Parathyroid adenoma (tissue), 2 donors: Measurements from ENCODE around the gene RNF175.
A peak's percentile ranks its signal among the peaks of the same experiment; 100 is the strongest.

Source experiments
- H2AFZ ChIP-seq: fragments of 300-600 bp; sonication (generic); one replicate; pipeline ENCODE4 v1.7.0; 2017; ENCODE audit warnings: antibody characterized with exemption, mild to moderate bottlenecking
- H3K27ac ChIP-seq: fragments of 300-600 bp; sonication (generic); one replicate; pipeline ENCODE4 v1.7.0; 2017
- H3K27me3 ChIP-seq: fragments of 300-600 bp; sonication (generic); one replicate; pipeline ENCODE4 v1.7.0; 2017; ENCODE audit warnings: low read length; ENCODE audit not compliant: control insufficient read depth, insufficient read depth
- H3K36me3 ChIP-seq: fragments of 300-600 bp; sonication (generic); one replicate; pipeline ENCODE4 v1.7.0; 2017; ENCODE audit warnings: low read length; ENCODE audit not compliant: control insufficient read depth, insufficient read depth
- H3K4me1 ChIP-seq: fragments of 300-600 bp; sonication (generic); one replicate; pipeline ENCODE4 v1.7.0; 2017; ENCODE audit warnings: control low read depth
- H3K4me2 ChIP-seq: fragments of 300-600 bp; sonication (generic); one replicate; pipeline ENCODE4 v1.7.0; 2017; ENCODE audit warnings: low read length
- H3K4me3 ChIP-seq: fragments of 300-600 bp; sonication (generic); one replicate; pipeline ENCODE4 v1.7.0; 2017; ENCODE audit warnings: low read depth, low read length
- H3K79me2 ChIP-seq: fragments of 300-600 bp; sonication (generic); one replicate; pipeline ENCODE4 v1.7.0; 2017; ENCODE audit warnings: control low read depth
- H3K9ac ChIP-seq: fragments of 300-600 bp; sonication (generic); one replicate; pipeline ENCODE4 v1.7.0; 2017; ENCODE audit warnings: mild to moderate bottlenecking
- H3K9me3 ChIP-seq: fragments of 300-600 bp; sonication (generic); one replicate; pipeline ENCODE4 v1.7.0; 2017; ENCODE audit warnings: low read length; ENCODE audit not compliant: control insufficient read depth
- TF ChIP-seq, protein P1 (sequence below): fragments of 300-600 bp; sonication (generic); IDR thresholded peaks from one replicate; pipeline ENCODE4 v1.7.0; 2017; ENCODE audit warnings: antibody characterized with exemption, mild to moderate bottlenecking
- donor health status: primary hyperparathyroidism.

Gene RNF175

DNA sequence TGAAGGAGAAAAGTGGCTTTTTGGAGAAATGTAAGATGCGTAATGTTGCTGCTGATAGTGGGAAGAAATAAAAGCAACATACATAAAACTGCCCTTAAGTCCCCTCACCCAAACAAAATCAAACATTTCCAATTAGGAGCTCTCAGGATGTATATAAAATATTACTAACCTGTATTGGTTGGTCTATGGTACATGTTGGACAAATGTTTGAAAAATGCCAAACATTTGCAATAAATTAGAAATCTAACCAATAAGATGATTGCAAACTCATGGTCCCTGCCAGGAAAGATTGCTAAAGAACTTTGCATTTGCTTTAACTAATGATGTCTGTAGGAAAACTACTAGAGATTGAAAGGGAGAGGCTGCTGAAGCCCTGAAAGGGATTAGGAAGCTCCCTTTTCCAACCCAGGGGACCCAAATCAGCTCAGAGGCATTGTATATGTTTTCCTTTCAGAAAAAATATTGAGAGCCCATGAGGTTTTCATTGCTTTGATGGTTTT, 27.3 kb upstream of the RNF175 start:
- TF ChIP-seq, protein P1, sequence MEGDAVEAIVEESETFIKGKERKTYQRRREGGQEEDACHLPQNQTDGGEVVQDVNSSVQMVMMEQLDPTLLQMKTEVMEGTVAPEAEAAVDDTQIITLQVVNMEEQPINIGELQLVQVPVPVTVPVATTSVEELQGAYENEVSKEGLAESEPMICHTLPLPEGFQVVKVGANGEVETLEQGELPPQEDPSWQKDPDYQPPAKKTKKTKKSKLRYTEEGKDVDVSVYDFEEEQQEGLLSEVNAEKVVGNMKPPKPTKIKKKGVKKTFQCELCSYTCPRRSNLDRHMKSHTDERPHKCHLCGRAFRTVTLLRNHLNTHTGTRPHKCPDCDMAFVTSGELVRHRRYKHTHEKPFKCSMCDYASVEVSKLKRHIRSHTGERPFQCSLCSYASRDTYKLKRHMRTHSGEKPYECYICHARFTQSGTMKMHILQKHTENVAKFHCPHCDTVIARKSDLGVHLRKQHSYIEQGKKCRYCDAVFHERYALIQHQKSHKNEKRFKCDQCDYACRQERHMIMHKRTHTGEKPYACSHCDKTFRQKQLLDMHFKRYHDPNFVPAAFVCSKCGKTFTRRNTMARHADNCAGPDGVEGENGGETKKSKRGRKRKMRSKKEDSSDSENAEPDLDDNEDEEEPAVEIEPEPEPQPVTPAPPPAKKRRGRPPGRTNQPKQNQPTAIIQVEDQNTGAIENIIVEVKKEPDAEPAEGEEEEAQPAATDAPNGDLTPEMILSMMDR, result no peak
- Histone ChIP-seq H3K27me3 (peaks cover 3% of the 10 kb centered on the region), H3K4me1 (no peaks in the 10 kb centered on the region), H3K4me2 (no peak overlapping the region), H3K36me3 (no peaks in the 10 kb centered on the region), H2AFZ (no peak overlapping the region), H3K27ac (no peak overlapping the region), H3K79me2 (no peaks in the 10 kb centered on the region), H3K9me3 (no peaks in the 10 kb centered on the region), H3K4me3 (no peak overlapping the region), H3K9ac (no peak overlapping the region)

DNA sequence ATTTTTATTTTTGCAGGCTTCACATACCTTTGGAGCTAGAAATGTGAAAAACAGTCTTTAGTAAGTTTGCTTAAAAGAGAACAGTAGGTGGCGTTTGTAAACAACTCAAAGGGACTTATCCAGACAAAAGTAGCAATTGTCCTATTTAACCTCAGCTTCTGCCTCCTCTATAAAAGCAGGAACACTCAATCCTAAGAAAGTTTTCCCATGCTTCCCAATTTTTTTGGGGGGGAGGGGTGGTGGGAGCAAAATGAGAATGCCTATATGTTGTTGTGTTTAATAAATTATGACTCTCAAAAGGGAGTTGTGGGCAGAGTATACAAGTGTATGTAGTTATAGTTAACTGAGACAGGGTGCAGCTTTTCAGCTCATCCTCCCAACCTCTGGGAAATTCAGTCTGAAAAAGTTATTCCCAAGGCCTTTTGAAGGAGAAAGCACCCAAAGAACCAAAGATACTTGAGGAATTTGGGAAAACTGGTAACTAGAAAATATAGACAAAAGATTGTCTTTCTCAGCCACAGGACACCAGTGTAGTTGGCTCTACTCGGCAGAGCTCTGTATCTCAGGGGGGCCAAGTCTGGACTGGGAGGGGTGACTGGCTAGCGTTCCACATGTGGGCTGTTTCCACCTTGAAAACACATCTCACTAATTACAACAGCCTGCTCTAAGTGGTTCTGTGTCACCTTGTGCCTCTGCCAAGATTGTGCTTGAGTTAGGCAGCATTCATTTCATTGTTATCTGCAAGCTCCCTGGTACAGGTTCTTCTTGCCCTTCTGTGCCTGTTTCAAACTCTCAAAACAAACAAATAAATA, 26.3 kb upstream of the RNF175 start:
- no peak overlapping the region for H3K4me2 ChIP-seq
- no peak overlapping the region for H2AFZ ChIP-seq
- peaks cover 3% of the 10 kb centered on the region for H3K27me3 ChIP-seq
- H3K36me3 ChIP-seq, result no peaks in the 10 kb centered on the region
- H3K9ac ChIP-seq, result no peak overlapping the region
- TF ChIP-seq, protein P1, result peak; percentile 9
- no peak overlapping the region for H3K4me3 ChIP-seq
- no peak overlapping the region for H3K27ac ChIP-seq
- no peaks in the 10 kb centered on the region for H3K9me3 ChIP-seq
- no peaks in the 10 kb centered on the region for H3K4me1 ChIP-seq
- H3K79me2 ChIP-seq, result no peaks in the 10 kb centered on the region

DNA sequence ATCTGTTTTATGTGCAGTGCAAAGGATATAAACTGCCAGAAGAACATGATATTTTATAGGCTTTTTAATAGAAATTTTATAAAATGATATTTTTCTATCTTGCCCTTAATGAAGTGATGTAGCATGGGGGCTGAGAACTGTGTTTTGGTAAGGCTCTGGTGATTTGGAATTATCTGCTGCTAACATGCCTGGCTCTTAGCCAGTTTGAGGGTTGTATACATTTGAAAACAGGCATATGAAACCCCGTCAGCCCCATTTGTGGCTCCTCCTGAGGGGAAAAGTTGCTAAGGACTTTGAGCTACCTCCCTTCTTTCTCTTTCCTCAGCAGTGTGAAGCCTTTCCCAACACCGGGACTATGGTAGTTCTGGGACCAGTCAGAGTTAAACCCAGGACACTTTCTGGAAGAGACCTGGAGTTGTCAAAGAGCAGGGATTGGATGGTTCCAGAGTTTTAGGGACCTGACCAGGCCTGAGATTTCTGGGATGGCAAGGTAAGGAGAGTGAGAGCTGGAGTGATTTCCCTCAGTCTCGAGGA, 24.4 kb upstream of the RNF175 start:
- H3K9me3 ChIP-seq, result no peaks in the 10 kb centered on the region
- H2AFZ ChIP-seq, result no peak overlapping the region
- TF ChIP-seq, protein P1, result no peak
- no peaks in the 10 kb centered on the region for H3K4me1 ChIP-seq
- H3K9ac ChIP-seq, result no peak overlapping the region
- no peaks in the 10 kb centered on the region for H3K36me3 ChIP-seq
- no peaks in the 10 kb centered on the region for H3K79me2 ChIP-seq
- peaks cover 3% of the 10 kb centered on the region for H3K27me3 ChIP-seq
- H3K4me2 ChIP-seq, result no peak overlapping the region
- no peak overlapping the region for H3K27ac ChIP-seq
- no peak overlapping the region for H3K4me3 ChIP-seq

DNA sequence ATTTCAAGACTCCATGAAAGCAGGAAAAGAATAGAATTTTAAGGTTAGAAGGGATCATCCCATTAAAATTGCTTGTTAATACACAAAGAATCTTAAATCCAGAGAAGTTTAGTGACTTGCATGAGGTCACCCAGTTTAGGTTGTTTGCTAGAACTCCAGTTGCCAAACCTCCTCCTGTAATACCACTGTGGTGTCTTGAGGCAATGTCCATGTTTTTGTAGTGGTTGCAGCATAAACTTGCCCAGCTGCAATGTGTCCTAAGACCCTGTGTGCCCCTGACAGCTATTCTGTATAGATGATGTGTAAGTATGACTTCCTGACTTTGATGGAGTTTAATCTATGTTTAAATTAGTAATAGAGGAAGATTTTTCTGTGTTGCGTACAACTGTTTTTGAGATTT, 22.8 kb upstream of the RNF175 start:
- Histone ChIP-seq H3K9me3 (no peaks in the 10 kb centered on the region), H3K9ac (no peak overlapping the region), H3K36me3 (no peaks in the 10 kb centered on the region), H3K79me2 (no peaks in the 10 kb centered on the region), H3K27ac (no peak overlapping the region), H3K4me1 (no peaks in the 10 kb centered on the region), H3K27me3 (peaks cover 3% of the 10 kb centered on the region), H3K4me2 (no peak overlapping the region), H3K4me3 (no peak overlapping the region), H2AFZ (no peak overlapping the region)
- TF ChIP-seq, protein P1, result no peak
